A673 (cell line): ENCODE measurements around the gene TCAF1. TPM values are rescaled to one million over a fixed set of nuclear protein-coding genes. Genes with fewer than 3 reads are reported as not detected.

Experiments used
- BruUV-seq: library from RNA; stranded (reverse); fragments of 400-500 nt; replicated peaks from 2 replicates; lab custom pipeline; 2021; lab: Mats Ljungman, UMichigan
- CTCF ChIA-PET: fragments of 300-600 bp; sonication (Branson Sonifier 250); formaldehyde crosslinking; loops from one replicate; lab custom pipeline; 2022; ENCODE audit warnings: antibody characterized with exemption; lab: Charles Lee
- POLR2A ChIA-PET: fragments of 300-600 bp; sonication (Branson Sonifier 250); formaldehyde crosslinking; loops from one replicate; lab custom pipeline; 2022; ENCODE audit warnings: antibody characterized with exemption; ENCODE audit not compliant: low non-redundant PET; lab: Charles Lee
- DNase-seq: peaks from one replicate; pipeline ENCODE4 v3.0.0-alpha.2; 2015; ENCODE audit warnings: low spot score
- H3K27ac ChIP-seq: fragments of 200-600 bp; sonication (generic); 2 replicates; pipeline ENCODE4 v1.5.1; 2016; ENCODE audit warnings: mixed run types, low read depth, mild to moderate bottlenecking, mixed read lengths, antibody characterized with exemption, low read length; ENCODE audit not compliant: poor library complexity, severe bottlenecking
- H3K27me3 ChIP-seq: fragments of 200-600 bp; sonication (generic); replicated peaks from 2 replicates; pipeline ENCODE4 v1.6.1; 2017; ENCODE audit warnings: mixed run types, low read depth, mild to moderate bottlenecking, mixed read lengths, antibody characterized with exemption, low read length; ENCODE audit not compliant: insufficient read depth, poor library complexity
- H3K36me3 ChIP-seq: fragments of 200-600 bp; sonication (generic); 2 replicates; pipeline ENCODE4 v1.6.1; 2016; ENCODE audit warnings: mixed run types, mild to moderate bottlenecking, mixed read lengths, antibody characterized with exemption, low read length; ENCODE audit not compliant: insufficient read depth, poor library complexity, severe bottlenecking
- H3K4me1 ChIP-seq: fragments of 200-600 bp; sonication (generic); 2 replicates; pipeline ENCODE4 v1.6.1; 2017; ENCODE audit warnings: mixed run types, mild to moderate bottlenecking, mixed read lengths, antibody characterized with exemption, low read length; ENCODE audit not compliant: insufficient read depth, poor library complexity, severe bottlenecking
- H3K4me3 ChIP-seq: fragments of 200-600 bp; sonication (generic); 2 replicates; pipeline ENCODE4 v1.5.1; 2016; ENCODE audit warnings: low read depth, mixed run types, mild to moderate bottlenecking, mixed read lengths, low read length; ENCODE audit not compliant: poor library complexity, severe bottlenecking
- H3K9me3 ChIP-seq: fragments of 200-600 bp; sonication (generic); 2 replicates; pipeline ENCODE4 v1.6.1; 2016; ENCODE audit warnings: mixed run types, low read depth, mild to moderate bottlenecking, mixed read lengths, antibody characterized with exemption, low read length; ENCODE audit not compliant: poor library complexity, severe bottlenecking
- CTCF ChIP-seq: fragments of 300-800, 200-600 bp; sonication (generic); conservative IDR thresholded peaks from 2 replicates; pipeline ENCODE4 v1.5.1; 2017; ENCODE audit warnings: low read depth, mild to moderate bottlenecking, antibody characterized with exemption, low read length, moderate library complexity, mixed read lengths
- EZH2 ChIP-seq: fragments of 200-600 bp; sonication (generic); IDR thresholded peaks from 2 replicates; pipeline ENCODE4 v1.6.1; 2017; ENCODE audit warnings: borderline replicate concordance, low read depth, mild to moderate bottlenecking, mixed read lengths, antibody characterized with exemption, low read length; ENCODE audit not compliant: poor library complexity, severe bottlenecking
- intact Hi-C: fragments of 100-400 bp; cut with micrococcal nuclease; formaldehyde crosslinking; loops from one replicate; pipeline ENCODE4 v1.10.0; 2022; ENCODE audit not compliant: unreplicated experiment
- total RNA-seq: library from RNA; stranded (reverse); gene quantifications from 2 replicates; pipeline ENCODE4 v1.2.3, GENCODE V29; 2021

The TCAF1 gene
- total RNA-seq, 1 experiment from 2014 or later, result 38.6 TPM

GRCh38 chr7:143884969-143885559 lies 16.9 kb downstream of the TCAF1 start:
- H3K9me3 ChIP-seq, result peaks cover 4% of the 10 kb centered on the region
- POLR2A ChIA-PET, result no interaction called here
- BruUV-seq, result no TSS peak
- H3K36me3 ChIP-seq, result no peaks in the 10 kb centered on the region
- intact Hi-C loops, result no loop called here
- TF ChIP-seq CTCF (no peak), EZH2 (no peak)
- peak; percentile 86 for DNase-seq
- no peaks in the 10 kb centered on the region for H3K27me3 ChIP-seq
- CTCF ChIA-PET, result no interaction called here
- peak overlapping the region; percentile 80 for H3K4me3 ChIP-seq
- H3K27ac ChIP-seq, result peak overlapping the region; percentile 61
- peaks cover 21% of the 10 kb centered on the region for H3K4me1 ChIP-seq

GRCh38 chr7:143884241-143884968 lies 17.6 kb downstream of the TCAF1 start:
- intact Hi-C loops, result no loop called here
- TF ChIP-seq CTCF, result no peak
- TF ChIP-seq EZH2, result no peak
- Histone ChIP-seq H3K36me3 (no peaks in the 10 kb centered on the region), H3K27me3 (no peaks in the 10 kb centered on the region), H3K4me3 (peak overlapping the region; percentile 80), H3K4me1 (peaks cover 21% of the 10 kb centered on the region), H3K27ac (peak overlapping the region; percentile 61), H3K9me3 (no peaks in the 10 kb centered on the region)
- no TSS peak for BruUV-seq
- no peak for DNase-seq
- ChIA-PET POLR2A (no interaction called here), CTCF (no interaction called here)

GRCh38 chr7:143882604-143883078 lies 19.3 kb downstream of the TCAF1 start:
- H3K27ac ChIP-seq, result peak overlapping the region; percentile 73
- intact Hi-C loops, result no loop called here
- no peak for TF ChIP-seq EZH2
- no peak for TF ChIP-seq CTCF

More at GRCh38 chr7:143882604-143883078, 19.3 kb downstream of the TCAF1 start:
- Histone ChIP-seq H3K36me3 (no peaks in the 10 kb centered on the region), H3K9me3 (no peaks in the 10 kb centered on the region), H3K27me3 (no peaks in the 10 kb centered on the region), H3K4me1 (peaks cover 21% of the 10 kb centered on the region), H3K4me3 (peak overlapping the region; percentile 69)
- ChIA-PET POLR2A (interaction anchor here (0.5 kb wide), 1 partner anchor 19 kb away, joined by 4 read pairs; no protein-coding TSS in a partner anchor), CTCF (interaction anchor here (0.7 kb wide), 1 partner anchor 19 kb away, joined by 3 read pairs; no protein-coding TSS in a partner anchor)
- BruUV-seq, result no TSS peak
- peak; percentile 89 for DNase-seq
